ENCODE measurements around the gene IL1RAPL2. TPM values are rescaled to one million over a fixed set of nuclear protein-coding genes. Genes with fewer than 3 reads are reported as not detected.
A peak's percentile ranks its signal among the peaks of the same experiment; 100 is the strongest.

IL1RAPL2 gene
- total RNA-seq, 1 donor from 2014 or later, result not detected

- Histone ChIP-seq H3K4me1 (no peaks in the 10 kb centered on the region), H3K9me3 (replicated peaks) (no peaks in the 10 kb centered on the region), H3K36me3 (no peaks in the 10 kb centered on the region), H3K27me3 (ENCODE audit: low read depth) (no peaks in the 10 kb centered on the region), H3K27ac (replicated peaks) (no peak overlapping the region), H3K4me3 (no peak overlapping the region)
- peak; percentile 22 for DNase-seq
- peak; percentile 78 for TF ChIP-seq CTCF (IDR thresholded peaks at IDR 0.05; ENCODE audit: borderline replicate concordance)
- intact Hi-C loops (cut with micrococcal nuclease), result no loop called here
Observed at GRCh38 chrX:104922206-104922621, 356.2 kb downstream of the IL1RAPL2 start.

- Histone ChIP-seq H3K36me3 (no peaks in the 10 kb centered on the region), H3K27me3 (ENCODE audit: low read depth) (no peaks in the 10 kb centered on the region), H3K4me3 (no peak overlapping the region), H3K27ac (replicated peaks) (no peak overlapping the region), H3K4me1 (no peaks in the 10 kb centered on the region), H3K9me3 (replicated peaks) (no peaks in the 10 kb centered on the region)
- TF ChIP-seq CTCF (IDR thresholded peaks at IDR 0.05; ENCODE audit: borderline replicate concordance), result no peak
- intact Hi-C loops (cut with micrococcal nuclease), result no loop called here
- no peak for DNase-seq
Observed at GRCh38 chrX:104929324-104929723, 363.3 kb downstream of the IL1RAPL2 start.

- no peaks in the 10 kb centered on the region for H3K9me3 ChIP-seq (replicated peaks)
- TF ChIP-seq CTCF (IDR thresholded peaks at IDR 0.05; ENCODE audit: borderline replicate concordance), result no peak
Observed at GRCh38 chrX:104935581-104935980, 369.6 kb downstream of the IL1RAPL2 start.

GRCh38 chrX:104953251-104953650 is 387.3 kb downstream of the IL1RAPL2 start:
- intact Hi-C loops (cut with micrococcal nuclease), result no loop called here
- Histone ChIP-seq H3K9me3 (replicated peaks) (no peaks in the 10 kb centered on the region), H3K36me3 (no peaks in the 10 kb centered on the region), H3K27ac (replicated peaks) (no peak overlapping the region), H3K4me3 (no peak overlapping the region), H3K4me1 (no peaks in the 10 kb centered on the region), H3K27me3 (ENCODE audit: low read depth) (no peaks in the 10 kb centered on the region)
- no peak for DNase-seq
- no peak for TF ChIP-seq CTCF (IDR thresholded peaks at IDR 0.05; ENCODE audit: borderline replicate concordance)

More at GRCh38 chrX:104935581-104935980, 369.6 kb downstream of the IL1RAPL2 start:
- intact Hi-C loops (cut with micrococcal nuclease), result no loop called here
- Histone ChIP-seq H3K4me1 (no peaks in the 10 kb centered on the region), H3K36me3 (no peaks in the 10 kb centered on the region), H3K4me3 (no peak overlapping the region), H3K27ac (replicated peaks) (no peak overlapping the region), H3K27me3 (ENCODE audit: low read depth) (no peaks in the 10 kb centered on the region)
- no peak for DNase-seq

GRCh38 chrX:104961926-104962325 is 395.9 kb downstream of the IL1RAPL2 start:
- Histone ChIP-seq H3K27me3 (ENCODE audit: low read depth) (no peaks in the 10 kb centered on the region), H3K27ac (replicated peaks) (no peak overlapping the region), H3K4me1 (no peaks in the 10 kb centered on the region), H3K36me3 (no peaks in the 10 kb centered on the region), H3K4me3 (no peak overlapping the region), H3K9me3 (replicated peaks) (no peaks in the 10 kb centered on the region)
- DNase-seq, result no peak
- TF ChIP-seq CTCF (IDR thresholded peaks at IDR 0.05; ENCODE audit: borderline replicate concordance), result no peak
- intact Hi-C loops (cut with micrococcal nuclease), result no loop called here

GRCh38 chrX:104968241-104968640 is 402.2 kb downstream of the IL1RAPL2 start:
- Histone ChIP-seq H3K27me3 (ENCODE audit: low read depth) (no peaks in the 10 kb centered on the region), H3K4me3 (no peak overlapping the region), H3K4me1 (no peaks in the 10 kb centered on the region), H3K36me3 (no peaks in the 10 kb centered on the region), H3K27ac (replicated peaks) (no peak overlapping the region), H3K9me3 (replicated peaks) (no peaks in the 10 kb centered on the region)
- DNase-seq, result no peak
- intact Hi-C loops (cut with micrococcal nuclease), result no loop called here
- TF ChIP-seq CTCF (IDR thresholded peaks at IDR 0.05; ENCODE audit: borderline replicate concordance), result no peak

Measured in left ventricle myocardium inferior (tissue), 1 donor.